Smooth muscle cell of trachea (primary cell): ENCODE data around the gene DNER. TPM values are rescaled to one million over a fixed set of nuclear protein-coding genes. Genes with fewer than 3 reads are reported as not detected.

Experiments used
- total RNA-seq: library from RNA; depleted of rRNA; stranded (reverse); fragments of >200 nt; gene quantifications from 2 replicates; pipeline ENCODE4 v1.2.1, GENCODE V29; 2014

Gene DNER
- total RNA-seq = 0.44 and 0.83 TPM in 2 replicates

DNA sequence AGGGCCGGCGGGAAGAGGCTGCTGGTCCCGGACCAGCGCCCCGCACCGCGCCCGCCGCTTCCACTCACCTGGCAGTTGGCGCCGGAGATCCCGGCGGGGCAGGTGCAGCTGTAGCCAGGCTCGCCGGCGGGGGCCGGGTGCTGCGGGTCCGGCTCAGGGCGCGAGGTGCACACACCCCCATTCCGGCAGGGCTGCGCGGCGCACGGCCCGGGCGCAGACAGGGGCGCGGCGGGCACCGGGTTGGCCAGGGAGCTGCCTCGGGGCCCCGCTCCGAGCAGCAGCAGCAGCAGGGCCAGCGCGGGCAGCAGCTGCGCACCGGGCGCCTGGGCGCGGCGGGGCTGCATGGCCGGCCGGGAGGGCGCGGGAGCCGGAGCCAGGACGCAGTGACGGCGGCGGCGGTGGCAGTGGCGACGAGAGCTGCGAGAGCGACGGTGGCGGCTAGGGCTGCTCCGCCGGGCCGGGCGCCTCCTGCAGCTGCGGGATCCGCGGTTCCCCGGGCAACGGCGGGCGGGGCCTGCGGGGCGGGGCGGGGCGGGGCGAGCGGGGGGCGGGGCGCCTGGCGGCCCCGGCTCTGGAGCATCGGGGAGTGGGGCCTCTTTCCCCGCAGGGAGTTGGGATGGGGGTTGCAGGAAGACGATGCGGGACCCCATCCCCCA is at the start of gene DNER:
Gene DNER (minus strand): TSS at position 476 of the 656 bp plus-strand sequence. CDS start 132 bp downstream, at position 344.

Other genes with a start within 250 kb of the DNER start
- gene TRIP12, start 207.5 kb upstream of the DNER start, total RNA-seq = 254 and 282 TPM in 2 replicates
- 2.5 and 4.9 TPM in 2 replicates for gene FBXO36, start 207.9 kb upstream of the DNER start, total RNA-seq